SU-DHL-6 (cell line): ENCODE results near the gene PYGB.

Experiments used
- EZH2phosphoT487 ChIP-seq: fragments of 200-600 bp; sonication (generic), shearing (Covaris generic); conservative IDR thresholded peaks from 2 replicates; pipeline ENCODE4 v1.6.1; 2018; ENCODE audit warnings: mild to moderate bottlenecking, antibody characterized with exemption, low read length, moderate library complexity, mixed read lengths
- TF ChIP-seq, protein P1 (sequence below): fragments of 200-600 bp; sonication (generic); IDR thresholded peaks from one replicate; pipeline ENCODE4 v1.5.1; 2017; ENCODE audit warnings: antibody characterized with exemption, mild to moderate bottlenecking, low read length, moderate library complexity; ENCODE audit not compliant: insufficient read depth, poor library complexity, severe bottlenecking

DNA sequence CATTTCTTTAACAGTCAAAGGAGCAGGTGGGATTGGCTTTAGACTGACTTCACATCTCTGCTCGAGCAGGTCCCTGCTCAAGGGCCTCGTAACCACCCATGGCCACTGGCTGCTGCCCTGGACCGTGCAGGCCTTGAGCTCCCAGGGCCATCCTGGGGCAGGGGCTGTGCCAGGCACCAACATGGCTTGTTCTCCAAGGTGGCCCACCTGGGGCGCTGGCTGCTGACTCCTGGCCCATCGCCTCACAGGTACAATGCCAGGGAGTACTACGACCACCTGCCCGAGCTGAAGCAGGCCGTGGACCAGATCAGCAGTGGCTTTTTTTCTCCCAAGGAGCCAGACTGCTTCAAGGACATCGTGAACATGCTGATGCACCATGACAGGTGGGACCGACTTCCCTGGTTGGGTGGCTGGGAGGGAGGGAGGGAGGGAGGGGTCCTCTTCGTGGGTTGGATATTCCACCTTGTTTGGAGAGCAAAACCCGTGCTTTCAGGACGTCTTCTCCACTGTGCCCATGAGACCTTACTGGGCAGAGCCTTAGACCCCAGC, 46.1 kb downstream of the PYGB start:
- TF ChIP-seq, protein P1, sequence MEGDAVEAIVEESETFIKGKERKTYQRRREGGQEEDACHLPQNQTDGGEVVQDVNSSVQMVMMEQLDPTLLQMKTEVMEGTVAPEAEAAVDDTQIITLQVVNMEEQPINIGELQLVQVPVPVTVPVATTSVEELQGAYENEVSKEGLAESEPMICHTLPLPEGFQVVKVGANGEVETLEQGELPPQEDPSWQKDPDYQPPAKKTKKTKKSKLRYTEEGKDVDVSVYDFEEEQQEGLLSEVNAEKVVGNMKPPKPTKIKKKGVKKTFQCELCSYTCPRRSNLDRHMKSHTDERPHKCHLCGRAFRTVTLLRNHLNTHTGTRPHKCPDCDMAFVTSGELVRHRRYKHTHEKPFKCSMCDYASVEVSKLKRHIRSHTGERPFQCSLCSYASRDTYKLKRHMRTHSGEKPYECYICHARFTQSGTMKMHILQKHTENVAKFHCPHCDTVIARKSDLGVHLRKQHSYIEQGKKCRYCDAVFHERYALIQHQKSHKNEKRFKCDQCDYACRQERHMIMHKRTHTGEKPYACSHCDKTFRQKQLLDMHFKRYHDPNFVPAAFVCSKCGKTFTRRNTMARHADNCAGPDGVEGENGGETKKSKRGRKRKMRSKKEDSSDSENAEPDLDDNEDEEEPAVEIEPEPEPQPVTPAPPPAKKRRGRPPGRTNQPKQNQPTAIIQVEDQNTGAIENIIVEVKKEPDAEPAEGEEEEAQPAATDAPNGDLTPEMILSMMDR = no peak
- no peak for TF ChIP-seq EZH2phosphoT487
